Suprapubic skin (tissue), 4 donors: ENCODE data around the gene EOGT.

ENCODE experiments used
- CTCF ChIP-seq, 2 donors: fragments of 200-600 bp in 1 of 2; fragments of 450-650 bp in 1 of 2; sonication (generic) in 1 of 2; IDR thresholded peaks; one replicate each; pipeline ENCODE4 v1.5.1; 2016 to 2019; ENCODE audit warnings: antibody characterized with exemption in 2 of 2, mild to moderate bottlenecking in 1 of 2, moderate library complexity in 1 of 2
- POLR2A ChIP-seq, 2 donors: fragments of 450-650 bp; IDR thresholded peaks; one replicate each; pipeline ENCODE4 v1.6.1; 2017; ENCODE audit warnings: antibody characterized with exemption in 2 of 2, mild to moderate bottlenecking in 2 of 2, moderate library complexity in 2 of 2
- POLR2AphosphoS5 ChIP-seq, 3 donors: sonication (generic); formaldehyde crosslinking; IDR thresholded peaks; one replicate each; pipeline ENCODE4 v1.6.1; 2017; ENCODE audit warnings: antibody characterized with exemption in 3 of 3

DNA sequence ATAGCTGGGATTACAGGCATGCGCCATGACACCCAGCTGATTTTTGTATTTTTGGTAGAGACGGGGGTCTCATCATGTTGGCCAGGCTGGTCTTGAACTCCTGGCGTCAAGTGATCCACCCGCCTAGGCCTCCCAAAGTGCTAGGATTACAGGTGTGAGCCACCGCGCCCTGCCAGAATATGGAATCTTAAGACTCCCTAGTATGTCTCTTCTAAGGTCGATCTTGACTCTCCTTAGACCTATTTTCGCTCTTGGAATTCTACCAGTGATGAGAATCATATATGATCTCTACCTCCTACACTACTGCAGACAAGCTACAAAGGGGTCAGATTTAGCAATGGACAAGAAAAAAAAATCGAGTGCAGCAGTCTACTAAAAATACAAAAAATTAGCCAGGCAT, 19.3 kb upstream of the EOGT start:
- TF ChIP-seq CTCF (IDR thresholded peaks at IDR 0.05) (no peak), POLR2A (IDR thresholded peaks at IDR 0.05) (no peak), POLR2AphosphoS5 (IDR thresholded peaks at IDR 0.05) (no peak)
